Endothelial cell of umbilical vein (primary cell): ENCODE measurements around the gene PSMA1. TPM values are rescaled to one million over a fixed set of nuclear protein-coding genes. Genes with fewer than 3 reads are reported as not detected.

Experiments
- BruUV-seq: library from RNA; stranded (reverse); fragments of 400-500 nt; replicated peaks from 2 replicates; lab custom pipeline; 2021; lab: Mats Ljungman, UMichigan
- CTCF ChIA-PET: fragments of 300-600, 350-600 bp; sonication (Branson Sonifier 250); formaldehyde crosslinking; loops from one replicate; lab custom pipeline; 2021; ENCODE audit warnings: antibody characterized with exemption, inconsistent platforms; lab: Charles Lee
- POLR2A ChIA-PET: fragments of 300-600, 350-600 bp; sonication (Branson Sonifier 250); formaldehyde crosslinking; loops from one replicate; lab custom pipeline; 2021; ENCODE audit warnings: antibody characterized with exemption, inconsistent platforms; lab: Charles Lee
- DNase-seq: peaks from one replicate; pipeline ENCODE4 v3.0.0-alpha.2; 2011; ENCODE audit warnings: low read depth, low spot score
- FAIRE-seq: peaks from 2 replicates; lab custom pipeline; 2011; peaks lifted over from hg19 to GRCh38; lab: Jason Lieb, UNC
- H2AFZ ChIP-seq: 2 replicates; pipeline ENCODE4 v1.6.0; 2012; ENCODE audit warnings: low read depth, low read length, control low read depth, inconsistent platforms
- H3K27ac ChIP-seq: 2 replicates; pipeline ENCODE4 v1.5.1; 2011; ENCODE audit warnings: low read depth, mild to moderate bottlenecking, control low read depth, low read length, moderate library complexity; ENCODE audit not compliant: insufficient read depth
- H3K27me3 ChIP-seq, 2 experiments: 2 replicates each; pipeline versions ENCODE4 v1.6.0 to v1.6.1; 2011; ENCODE audit warnings: low read length in 2 of 2, mixed read lengths in 1 of 2; ENCODE audit not compliant: control insufficient read depth in 2 of 2, insufficient read depth in 2 of 2
- H3K36me3 ChIP-seq, 2 experiments: 2 replicates in 1 of 2; 3 replicates in 1 of 2; pipeline ENCODE4 v1.5.1; 2011; ENCODE audit warnings: low read length in 2 of 2, mild to moderate bottlenecking in 1 of 2, moderate library complexity in 1 of 2; ENCODE audit not compliant: control insufficient read depth in 2 of 2, insufficient read depth in 2 of 2; ENCODE audit errors: extremely low read depth in 1 of 2
- H3K4me1 ChIP-seq: 3 replicates; pipeline ENCODE4 v1.5.1; 2011; ENCODE audit warnings: mild to moderate bottlenecking, low read length; ENCODE audit not compliant: control insufficient read depth, insufficient read depth; ENCODE audit errors: extremely low read depth
- H3K4me2 ChIP-seq: 2 replicates; pipeline ENCODE4 v1.6.1; 2011; ENCODE audit warnings: low read length, control low read depth, mixed read lengths; ENCODE audit not compliant: insufficient read depth
- H3K4me3 ChIP-seq, 3 experiments: fragments of 200-600 bp in 1 of 3; sonication (generic), shearing (Covaris generic) in 1 of 3; replicated peaks in 1 of 3; 2 replicates each; pipeline ENCODE4 v1.5.1; 2011 to 2016; ENCODE audit warnings: control low read depth in 3 of 3, low read length in 3 of 3, mild to moderate bottlenecking in 2 of 3, inconsistent platforms in 1 of 3, low read depth in 1 of 3, moderate library complexity in 1 of 3; ENCODE audit not compliant: insufficient read depth in 1 of 3
- H3K79me2 ChIP-seq: 2 replicates; pipeline ENCODE4 v1.6.0; 2012; ENCODE audit warnings: low read length, inconsistent platforms; ENCODE audit not compliant: control insufficient read depth, insufficient read depth
- H3K9ac ChIP-seq: replicated peaks from 2 replicates; pipeline ENCODE3; 2011; ENCODE audit warnings: low read length, control low read depth; ENCODE audit not compliant: insufficient read depth; ENCODE audit errors: extremely low read depth
- H3K9me1 ChIP-seq: replicated peaks from 3 replicates; pipeline ENCODE4 v1.6.0; 2011; ENCODE audit warnings: mild to moderate bottlenecking, low read length; ENCODE audit not compliant: control insufficient read depth, insufficient read depth; ENCODE audit errors: extremely low read depth
- H3K9me3 ChIP-seq: replicated peaks from 2 replicates; pipeline ENCODE4 v1.5.1; 2012; ENCODE audit warnings: low read length, inconsistent platforms; ENCODE audit not compliant: control insufficient read depth, insufficient read depth
- H4K20me1 ChIP-seq: replicated peaks from 2 replicates; pipeline ENCODE3; 2011; ENCODE audit warnings: mild to moderate bottlenecking, low read length; ENCODE audit not compliant: control insufficient read depth, insufficient read depth; ENCODE audit errors: extremely low read depth
- CTCF ChIP-seq, 2 donors: IDR thresholded peaks; 1 replicate in 1 of 2; 2 replicates in 1 of 2; pipeline ENCODE4 v1.5.1; 2011; ENCODE audit warnings: low read length in 2 of 2, mild to moderate bottlenecking in 2 of 2, moderate library complexity in 2 of 2, control low read depth in 1 of 2, inconsistent platforms in 1 of 2, low read depth in 1 of 2; ENCODE audit not compliant: insufficient read depth in 1 of 2; ENCODE audit errors: extremely low read depth in 1 of 2
- EZH2 ChIP-seq: IDR thresholded peaks from 2 replicates; pipeline ENCODE4 v1.6.1; 2012; ENCODE audit warnings: borderline replicate concordance, low read depth, mild to moderate bottlenecking, moderate library complexity, low read length, inconsistent platforms; ENCODE audit not compliant: severe bottlenecking
- FOS ChIP-seq: IDR thresholded peaks from 2 replicates; pipeline ENCODE4 v1.6.1; 2011; ENCODE audit warnings: mild to moderate bottlenecking, low read length, moderate library complexity, borderline replicate concordance; ENCODE audit not compliant: insufficient read depth
- GATA2 ChIP-seq: IDR thresholded peaks from 2 replicates; pipeline ENCODE4 v1.7.0; 2011; ENCODE audit warnings: low read depth, mild to moderate bottlenecking, moderate library complexity, mixed read lengths, low read length; ENCODE audit not compliant: insufficient read length, insufficient read depth
- MAX ChIP-seq: IDR thresholded peaks from 2 replicates; pipeline ENCODE4 v1.6.1; 2011; ENCODE audit not compliant: insufficient read depth, insufficient read length
- MYC ChIP-seq: IDR thresholded peaks from one replicate; pipeline ENCODE4 v1.6.1; 2011; ENCODE audit warnings: mild to moderate bottlenecking, low read depth, low read length
- POLR2AphosphoS5 ChIP-seq: IDR thresholded peaks from 2 replicates; pipeline ENCODE4 v1.6.1; 2012; ENCODE audit warnings: low read depth, mild to moderate bottlenecking, control low read depth, low read length, moderate library complexity; ENCODE audit not compliant: insufficient read depth
- dilution Hi-C: fragments of 300-500 bp; cut with MboI; formaldehyde crosslinking; loops from one replicate; pipeline ENCODE4 v1.15.0; 2019; ENCODE audit warnings: low sequenced_read_pairs; ENCODE audit not compliant: extremely low pct_ligation_motif_present
- intact Hi-C: fragments of 100-400 bp; cut with micrococcal nuclease; formaldehyde crosslinking; loops from one replicate; pipeline ENCODE4 v1.10.0; 2022
- polyA plus RNA-seq, 4 experiments: library from polyadenylated mRNA; depleted of rRNA in 3 of 4; stranded (reverse) in 3 of 4; unstranded in 1 of 4; fragments of >200 nt; gene quantifications; 2 replicates each; pipeline versions ENCODE4 v1.2.1 to v1.2.3, GENCODE V29; 2011 to 2012; ENCODE audit warnings: missing spikeins in 1 of 4
- total RNA-seq: library from RNA; stranded (reverse); gene quantifications from 2 replicates; pipeline ENCODE4 v1.2.3, GENCODE V29; 2021

The PSMA1 gene
- total and polyA plus RNA-seq, 2 donors (not counting 3 experiments of a cell fraction or from before 2014, with no cell fraction given) = 194 to 220 TPM

- Histone ChIP-seq H3K36me3 (no peaks in the 10 kb centered on the region), H3K9me1 (no peaks in the 10 kb centered on the region), H2AFZ (no peak overlapping the region), H3K4me2 (no peak overlapping the region), H3K27me3 (peaks cover 9 to 13% of the 10 kb centered on the region in 2 experiments), H3K4me3 (no peak overlapping the region), H3K79me2 (no peaks in the 10 kb centered on the region), H4K20me1 (no peaks in the 10 kb centered on the region), H3K4me1 (no peaks in the 10 kb centered on the region), H3K9ac (no peak overlapping the region), H3K27ac (no peak overlapping the region), H3K9me3 (no peaks in the 10 kb centered on the region)
- no TSS peak for BruUV-seq
- FAIRE-seq (no peak), DNase-seq (no peak)
- POLR2A ChIA-PET = no interaction called here
- CTCF ChIA-PET = interaction anchor here (0.6 to 2.6 kb wide), 3 partner anchors 7 to 367 kb away, joined by 3 to 25 read pairs (median 4); no protein-coding TSS in a partner anchor
- intact Hi-C loops (loop anchor here (5.0 kb wide), 1 partner anchor 537 kb away; no protein-coding TSS in a partner anchor), dilution Hi-C loops (no loop called here)
- TF ChIP-seq FOS (no peak), CTCF (IDR thresholded peaks at IDR 0.05; ENCODE audit: extremely low read depth in 1 of 2, insufficient read depth in 1 of 2, low read depth in 1 of 2, low read length in 2 of 2) (no peak)
Measured at GRCh38 chr11:14539982-14540421, 19.8 kb upstream of the PSMA1 start.

DNA sequence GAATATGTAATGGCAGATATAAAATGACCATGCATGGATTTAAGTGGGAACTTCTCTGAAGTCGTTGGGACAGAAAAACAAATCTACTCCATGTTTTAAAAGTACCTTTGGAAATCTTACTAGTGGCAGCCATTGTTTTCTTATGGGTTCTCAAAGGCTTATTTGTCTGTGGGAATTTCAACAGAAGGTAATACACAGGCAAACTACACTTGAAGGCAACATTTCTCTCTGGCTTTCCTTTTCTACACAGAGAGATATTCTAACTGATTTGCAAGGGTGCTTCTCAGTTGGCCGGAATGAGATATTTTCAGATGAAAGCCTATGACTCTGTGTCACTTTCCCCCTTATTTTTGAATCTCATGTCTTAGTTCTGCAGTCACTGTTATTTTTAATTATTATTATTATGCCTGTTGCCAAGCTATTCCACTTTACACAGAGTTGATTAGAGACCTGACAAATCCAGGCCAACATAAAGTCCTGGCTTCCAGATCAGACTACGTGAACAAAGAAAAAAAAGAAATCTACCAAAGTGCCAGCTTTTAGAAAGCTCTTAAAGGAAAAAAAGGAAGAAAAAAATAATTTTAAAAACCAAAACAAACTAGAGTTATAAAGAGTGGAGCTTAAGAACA lies 18.9 kb upstream of the PSMA1 start:
- CTCF ChIA-PET = interaction anchor here (1.2 to 2.6 kb wide), 3 partner anchors 8 to 368 kb away, joined by 3 to 25 read pairs (median 4); no protein-coding TSS in a partner anchor
- BruUV-seq = no TSS peak
- dilution Hi-C loops = no loop called here

More for the DNA sequence above, 18.9 kb upstream of the PSMA1 start:
- Histone ChIP-seq H3K27me3 (peaks cover 9 to 13% of the 10 kb centered on the region in 2 experiments), H4K20me1 (no peaks in the 10 kb centered on the region), H3K9me1 (no peaks in the 10 kb centered on the region), H3K9ac (no peak overlapping the region), H2AFZ (no peak overlapping the region), H3K36me3 (no peaks in the 10 kb centered on the region), H3K79me2 (no peaks in the 10 kb centered on the region), H3K27ac (no peak overlapping the region), H3K4me3 (no peak overlapping the region), H3K4me2 (no peak overlapping the region), H3K4me1 (no peaks in the 10 kb centered on the region), H3K9me3 (no peaks in the 10 kb centered on the region)
- TF ChIP-seq EZH2 (no peak), FOS (no peak), POLR2AphosphoS5 (no peak), MYC (no peak), GATA2 (no peak), CTCF (IDR thresholded peaks at IDR 0.05; ENCODE audit: extremely low read depth in 1 of 2, insufficient read depth in 1 of 2, low read depth in 1 of 2, low read length in 2 of 2) (no peak), MAX (no peak)
- intact Hi-C loops = loop anchor here (5.0 kb wide), 1 partner anchor 538 kb away; no protein-coding TSS in a partner anchor
- DNase-seq = no peak
- FAIRE-seq = no peak
- POLR2A ChIA-PET = no interaction called here
